WTC11 (cell line): ENCODE results near the gene YAP1. TPM values are rescaled to one million over a fixed set of nuclear protein-coding genes. Genes with fewer than 3 reads are reported as not detected.

Source experiments
- ATAC-seq: fragments of 200-7000 bp; cut with Tn5 transposase; 2 replicates; pipeline ENCODE4 v1.10.0; 2021; ENCODE audit warnings: mild to moderate bottlenecking, moderate library complexity
- CTCF ChIA-PET: fragments of 300-600 bp; sonication (Branson Sonifier 250); formaldehyde crosslinking; loops from one replicate; lab custom pipeline; 2021; ENCODE audit warnings: antibody characterized with exemption; lab: Charles Lee
- POLR2A ChIA-PET: fragments of 350-600 bp; sonication (Branson Sonifier 250); formaldehyde crosslinking; loops from one replicate; lab custom pipeline; 2021; ENCODE audit warnings: antibody characterized with exemption; lab: Charles Lee
- DNase-seq: peaks from one replicate; pipeline ENCODE4 v3.0.0; 2021; ENCODE audit warnings: low spot score
- H3K27ac Mint-ChIP-seq: 2 replicates; pipeline ENCODE4 v1.8.0; 2021; ENCODE audit warnings: mixed read lengths
- H3K27me3 Mint-ChIP-seq: 2 replicates; pipeline ENCODE4 v1.8.0; 2021; ENCODE audit warnings: low read depth, mild to moderate bottlenecking, moderate library complexity, mixed read lengths
- H3K36me3 Mint-ChIP-seq: 2 replicates; pipeline ENCODE4 v1.8.0; 2021; ENCODE audit warnings: mixed read lengths
- H3K4me1 Mint-ChIP-seq: 2 replicates; pipeline ENCODE4 v1.8.0; 2022; ENCODE audit warnings: mixed read lengths
- H3K4me3 Mint-ChIP-seq: 2 replicates; pipeline ENCODE4 v1.8.0; 2021; ENCODE audit warnings: mild to moderate bottlenecking, moderate library complexity, mixed read lengths
- H3K9me3 Mint-ChIP-seq: 2 replicates; pipeline ENCODE4 v1.8.0; 2021; ENCODE audit warnings: mixed read lengths
- CREM ChIP-seq: sonication (generic); formaldehyde crosslinking; IDR thresholded peaks from 2 replicates; pipeline ENCODE4 v1.8.1; 2022; ENCODE audit warnings: mild to moderate bottlenecking, missing genetic modification reagents, moderate library complexity
- FOXK1 ChIP-seq: sonication (generic); formaldehyde crosslinking; IDR thresholded peaks from 2 replicates; pipeline ENCODE4 v1.8.0; 2022; ENCODE audit warnings: mild to moderate bottlenecking, moderate library complexity, missing genetic modification reagents
- FOXP1 ChIP-seq: sonication (generic); formaldehyde crosslinking; IDR thresholded peaks from 2 replicates; pipeline ENCODE4 v1.8.0; 2022; ENCODE audit warnings: missing genetic modification reagents, mild to moderate bottlenecking, moderate library complexity, borderline replicate concordance
- GRHL2 ChIP-seq: fragments of 250-450 bp; sonication (Bioruptor Pico); IDR thresholded peaks from 2 replicates; pipeline ENCODE4 v1.8.0; 2022; ENCODE audit warnings: mild to moderate bottlenecking, moderate library complexity; ENCODE audit not compliant: insufficient replicate concordance, severe bottlenecking
- IRF2 ChIP-seq: sonication (generic); formaldehyde crosslinking; IDR thresholded peaks from 2 replicates; pipeline ENCODE4 v1.8.0; 2022; ENCODE audit warnings: low read depth, missing genetic modification reagents, borderline replicate concordance
- JUN ChIP-seq: sonication (generic); formaldehyde crosslinking; IDR thresholded peaks from 2 replicates; pipeline ENCODE4 v1.8.0; 2023; ENCODE audit warnings: mild to moderate bottlenecking, missing genetic modification reagents
- MXD4 ChIP-seq: fragments of 250-450 bp; sonication (Bioruptor Pico); IDR thresholded peaks from 2 replicates; pipeline ENCODE4 v1.8.0; 2021; ENCODE audit warnings: mild to moderate bottlenecking, moderate library complexity, borderline replicate concordance
- MYBL2 ChIP-seq: sonication (generic); formaldehyde crosslinking; IDR thresholded peaks from 2 replicates; pipeline ENCODE4 v1.8.1; 2023; ENCODE audit warnings: mild to moderate bottlenecking, moderate library complexity, missing genetic modification reagents
- NFATC4 ChIP-seq: fragments of 250-450 bp; sonication (Bioruptor Pico); IDR thresholded peaks from 2 replicates; pipeline ENCODE4 v1.9.0; 2021; ENCODE audit warnings: mild to moderate bottlenecking
- NR2C2 ChIP-seq: sonication (generic); formaldehyde crosslinking; IDR thresholded peaks from 2 replicates; pipeline ENCODE4 v1.8.0; 2022; ENCODE audit warnings: mild to moderate bottlenecking, missing genetic modification reagents
- NR3C1 ChIP-seq: sonication (generic); formaldehyde crosslinking; conservative IDR thresholded peaks from 2 replicates; pipeline ENCODE4 v1.8.1; 2023; ENCODE audit warnings: low read depth, mild to moderate bottlenecking, missing genetic modification reagents
- OVOL2 ChIP-seq: fragments of 250-450 bp; sonication (Bioruptor Pico); IDR thresholded peaks from 2 replicates; pipeline ENCODE4 v1.9.0; 2021; ENCODE audit warnings: mild to moderate bottlenecking, borderline replicate concordance
- SMAD4 ChIP-seq: sonication (generic); formaldehyde crosslinking; IDR thresholded peaks from 2 replicates; pipeline ENCODE4 v1.8.0; 2022; ENCODE audit warnings: mild to moderate bottlenecking, missing genetic modification reagents
- SP1 ChIP-seq: sonication (generic); formaldehyde crosslinking; conservative IDR thresholded peaks from 2 replicates; pipeline ENCODE4 v1.8.1; 2022; ENCODE audit warnings: missing genetic modification reagents
- TEAD1 ChIP-seq: sonication (generic); formaldehyde crosslinking; IDR thresholded peaks from 2 replicates; pipeline ENCODE4 v1.8.0; 2022; ENCODE audit warnings: mild to moderate bottlenecking, missing genetic modification reagents
- ZNF423 ChIP-seq: fragments of 250-450 bp; sonication (Bioruptor Pico); IDR thresholded peaks from 2 replicates; pipeline ENCODE4 v2.1.2; 2022; ENCODE audit warnings: mild to moderate bottlenecking, moderate library complexity
- total RNA-seq: library from RNA; stranded (reverse); gene quantifications from 3 replicates; pipeline ENCODE4 v1.2.3, GENCODE V29; 2021
- TF ChIP-seq, protein P1 (sequence below): sonication (generic); formaldehyde crosslinking; IDR thresholded peaks from 2 replicates; pipeline ENCODE4 v1.8.1; 2022; ENCODE audit warnings: mild to moderate bottlenecking, missing genetic modification reagents, moderate library complexity, borderline replicate concordance
- TF ChIP-seq, protein P2 (sequence below): sonication (generic); formaldehyde crosslinking; conservative IDR thresholded peaks from 2 replicates; pipeline ENCODE4 v1.8.1; 2022; ENCODE audit warnings: mild to moderate bottlenecking, missing genetic modification reagents
- TF ChIP-seq, protein P3 (sequence below): sonication (generic); formaldehyde crosslinking; IDR thresholded peaks from 2 replicates; pipeline ENCODE4 v1.8.1; 2022; ENCODE audit warnings: missing genetic modification reagents, borderline replicate concordance
- TF ChIP-seq, protein P4 (sequence below): fragments of 250-450 bp; sonication (Bioruptor Pico); IDR thresholded peaks from 2 replicates; pipeline ENCODE4 v1.9.0; 2021; ENCODE audit warnings: mild to moderate bottlenecking, borderline replicate concordance

The YAP1 gene
- total RNA-seq, 1 experiment from 2014 or later, result 88.7 TPM

DNA sequence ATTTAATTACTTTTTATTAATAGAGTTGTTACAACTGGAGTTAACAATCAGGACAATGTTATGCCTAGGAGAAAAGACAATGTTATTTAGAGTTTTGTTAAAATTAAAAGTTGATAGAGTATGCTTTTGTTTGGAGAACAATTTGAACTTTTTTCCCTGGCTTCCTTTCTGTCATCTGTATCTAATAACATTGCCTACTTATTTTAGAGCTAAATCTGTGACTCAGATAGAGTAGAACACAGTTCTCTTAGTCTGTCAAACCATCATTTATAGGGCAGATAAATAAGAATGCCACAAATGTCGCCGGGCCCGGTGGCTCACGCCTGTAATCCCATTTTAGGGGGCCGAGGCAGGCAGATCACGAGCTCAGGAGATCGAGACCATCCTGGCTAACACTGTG, 28.9 kb upstream of the YAP1 start:
- Mint-ChIP-seq H3K4me1 (no peaks in the 10 kb centered on the region), H3K27ac (no peak overlapping the region), H3K4me3 (no peak overlapping the region), H3K36me3 (no peaks in the 10 kb centered on the region), H3K27me3 (no peaks in the 10 kb centered on the region), H3K9me3 (no peaks in the 10 kb centered on the region)
- DNase-seq, result no peak
- ChIA-PET CTCF (no interaction called here), POLR2A (no interaction called here)
- no peak for ATAC-seq
- TF ChIP-seq NFATC4 (CRISPR knock-in tag), result no peak
- TF ChIP-seq GRHL2 (CRISPR knock-in tag), result no peak
- TF ChIP-seq, protein P1, sequence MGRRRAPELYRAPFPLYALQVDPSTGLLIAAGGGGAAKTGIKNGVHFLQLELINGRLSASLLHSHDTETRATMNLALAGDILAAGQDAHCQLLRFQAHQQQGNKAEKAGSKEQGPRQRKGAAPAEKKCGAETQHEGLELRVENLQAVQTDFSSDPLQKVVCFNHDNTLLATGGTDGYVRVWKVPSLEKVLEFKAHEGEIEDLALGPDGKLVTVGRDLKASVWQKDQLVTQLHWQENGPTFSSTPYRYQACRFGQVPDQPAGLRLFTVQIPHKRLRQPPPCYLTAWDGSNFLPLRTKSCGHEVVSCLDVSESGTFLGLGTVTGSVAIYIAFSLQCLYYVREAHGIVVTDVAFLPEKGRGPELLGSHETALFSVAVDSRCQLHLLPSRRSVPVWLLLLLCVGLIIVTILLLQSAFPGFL (CRISPR knock-in tag), result no peak
- TF ChIP-seq TEAD1 (CRISPR knock-in tag), result no peak
- TF ChIP-seq CREM, result no peak
- TF ChIP-seq MYBL2 (CRISPR knock-in tag), result no peak
- no peak for TF ChIP-seq NR3C1 (CRISPR knock-in tag)
- TF ChIP-seq, all 79 proteins: peak for 0

DNA sequence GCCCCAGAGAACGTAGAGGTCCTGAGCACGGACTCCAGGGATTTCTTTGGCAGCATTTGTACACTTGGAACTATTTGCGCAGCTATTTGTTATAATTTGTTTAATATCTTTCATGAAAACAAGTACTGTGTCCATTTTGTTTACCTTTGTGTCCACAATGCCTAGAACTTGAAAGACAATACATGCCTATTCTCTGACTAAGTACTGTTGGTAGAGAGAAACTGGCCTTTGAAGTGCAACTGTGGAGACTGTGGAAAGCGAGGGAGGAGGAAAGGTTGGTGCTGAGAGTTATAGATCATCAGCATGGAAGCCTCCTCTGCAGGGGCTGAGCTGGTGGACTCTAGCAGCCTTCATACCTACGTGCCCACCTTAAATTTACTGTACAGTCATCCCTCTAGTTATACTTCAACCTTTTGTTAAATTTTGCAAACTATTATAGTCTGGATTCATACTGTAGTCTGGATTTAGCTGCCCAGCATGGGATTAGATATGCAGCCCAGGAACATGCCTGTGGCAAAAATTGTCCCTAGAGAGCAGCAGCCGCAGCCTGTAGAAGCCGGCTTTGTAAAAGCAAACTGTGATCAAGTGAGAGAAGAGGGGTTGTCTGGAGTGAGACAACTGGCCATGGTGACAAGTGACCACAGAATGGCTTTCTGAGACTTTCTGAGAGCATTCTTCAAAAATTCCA, 24.2 kb upstream of the YAP1 start:
- no peak overlapping the region for H3K4me3 Mint-ChIP-seq
- CTCF ChIA-PET, result interaction anchor here (0.6 to 1.2 kb wide), 3 partner anchors 168 to 722 kb away, joined by 3 to 5 read pairs (median 3); no protein-coding TSS in a partner anchor
- no peaks in the 10 kb centered on the region for H3K27me3 Mint-ChIP-seq
- H3K36me3 Mint-ChIP-seq, result no peaks in the 10 kb centered on the region
- no peak for ATAC-seq
- no peak for TF ChIP-seq SP1 (CRISPR knock-in tag)
- no peak for TF ChIP-seq MXD4
- TF ChIP-seq FOXP1 (CRISPR knock-in tag), result no peak
- no peak for TF ChIP-seq SMAD4 (CRISPR knock-in tag)
- TF ChIP-seq NR2C2, result no peak
- TF ChIP-seq TEAD1 (CRISPR knock-in tag), result no peak
- TF ChIP-seq JUN (CRISPR knock-in tag), result no peak
- TF ChIP-seq, protein P2, sequence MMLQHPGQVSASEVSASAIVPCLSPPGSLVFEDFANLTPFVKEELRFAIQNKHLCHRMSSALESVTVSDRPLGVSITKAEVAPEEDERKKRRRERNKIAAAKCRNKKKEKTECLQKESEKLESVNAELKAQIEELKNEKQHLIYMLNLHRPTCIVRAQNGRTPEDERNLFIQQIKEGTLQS (CRISPR knock-in tag), result no peak
- no peak for TF ChIP-seq OVOL2
- TF ChIP-seq, all 79 proteins: peak for 0
- Mint-ChIP-seq H3K27ac (no peak overlapping the region), H3K9me3 (no peaks in the 10 kb centered on the region), H3K4me1 (no peaks in the 10 kb centered on the region)
- POLR2A ChIA-PET, result interaction anchor here (0.6 kb wide), 1 partner anchor 547 kb away, joined by 3 read pairs; no protein-coding TSS in a partner anchor
- DNase-seq, result no peak

DNA sequence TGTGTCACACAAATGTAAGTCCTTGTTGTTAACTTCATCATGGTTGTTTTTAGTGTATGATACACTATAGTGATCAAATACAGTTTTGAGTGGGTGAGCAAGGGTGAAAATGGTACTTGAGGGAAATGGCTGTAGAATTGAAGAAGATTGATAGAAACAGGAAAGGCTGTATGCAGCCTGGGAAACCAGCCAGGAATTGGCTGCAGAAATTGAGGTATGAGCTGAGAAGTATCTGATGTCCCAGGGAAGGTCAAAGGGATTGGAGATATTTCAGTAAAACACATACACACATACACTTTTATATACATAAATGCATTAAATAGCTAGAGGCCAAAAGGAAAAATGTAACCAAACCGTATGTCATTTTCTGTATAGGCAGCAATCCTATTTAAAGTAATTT, 13.1 kb upstream of the YAP1 start:
- no peak overlapping the region for H3K4me3 Mint-ChIP-seq
- TF ChIP-seq IRF2, result no peak
- TF ChIP-seq, protein P3, sequence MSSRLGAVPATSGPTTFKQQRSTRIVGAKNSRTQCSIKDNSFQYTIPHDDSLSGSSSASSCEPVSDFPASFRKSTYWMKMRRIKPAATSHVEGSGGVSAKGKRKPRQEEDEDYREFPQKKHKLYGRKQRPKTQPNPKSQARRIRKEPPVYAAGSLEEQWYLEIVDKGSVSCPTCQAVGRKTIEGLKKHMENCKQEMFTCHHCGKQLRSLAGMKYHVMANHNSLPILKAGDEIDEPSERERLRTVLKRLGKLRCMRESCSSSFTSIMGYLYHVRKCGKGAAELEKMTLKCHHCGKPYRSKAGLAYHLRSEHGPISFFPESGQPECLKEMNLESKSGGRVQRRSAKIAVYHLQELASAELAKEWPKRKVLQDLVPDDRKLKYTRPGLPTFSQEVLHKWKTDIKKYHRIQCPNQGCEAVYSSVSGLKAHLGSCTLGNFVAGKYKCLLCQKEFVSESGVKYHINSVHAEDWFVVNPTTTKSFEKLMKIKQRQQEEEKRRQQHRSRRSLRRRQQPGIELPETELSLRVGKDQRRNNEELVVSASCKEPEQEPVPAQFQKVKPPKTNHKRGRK, result no peak
- TF ChIP-seq, protein P2 (CRISPR knock-in tag), result no peak
- TF ChIP-seq ZNF423 (CRISPR knock-in tag), result no peak
- TF ChIP-seq FOXK1 (CRISPR knock-in tag), result no peak
- TF ChIP-seq, protein P4, sequence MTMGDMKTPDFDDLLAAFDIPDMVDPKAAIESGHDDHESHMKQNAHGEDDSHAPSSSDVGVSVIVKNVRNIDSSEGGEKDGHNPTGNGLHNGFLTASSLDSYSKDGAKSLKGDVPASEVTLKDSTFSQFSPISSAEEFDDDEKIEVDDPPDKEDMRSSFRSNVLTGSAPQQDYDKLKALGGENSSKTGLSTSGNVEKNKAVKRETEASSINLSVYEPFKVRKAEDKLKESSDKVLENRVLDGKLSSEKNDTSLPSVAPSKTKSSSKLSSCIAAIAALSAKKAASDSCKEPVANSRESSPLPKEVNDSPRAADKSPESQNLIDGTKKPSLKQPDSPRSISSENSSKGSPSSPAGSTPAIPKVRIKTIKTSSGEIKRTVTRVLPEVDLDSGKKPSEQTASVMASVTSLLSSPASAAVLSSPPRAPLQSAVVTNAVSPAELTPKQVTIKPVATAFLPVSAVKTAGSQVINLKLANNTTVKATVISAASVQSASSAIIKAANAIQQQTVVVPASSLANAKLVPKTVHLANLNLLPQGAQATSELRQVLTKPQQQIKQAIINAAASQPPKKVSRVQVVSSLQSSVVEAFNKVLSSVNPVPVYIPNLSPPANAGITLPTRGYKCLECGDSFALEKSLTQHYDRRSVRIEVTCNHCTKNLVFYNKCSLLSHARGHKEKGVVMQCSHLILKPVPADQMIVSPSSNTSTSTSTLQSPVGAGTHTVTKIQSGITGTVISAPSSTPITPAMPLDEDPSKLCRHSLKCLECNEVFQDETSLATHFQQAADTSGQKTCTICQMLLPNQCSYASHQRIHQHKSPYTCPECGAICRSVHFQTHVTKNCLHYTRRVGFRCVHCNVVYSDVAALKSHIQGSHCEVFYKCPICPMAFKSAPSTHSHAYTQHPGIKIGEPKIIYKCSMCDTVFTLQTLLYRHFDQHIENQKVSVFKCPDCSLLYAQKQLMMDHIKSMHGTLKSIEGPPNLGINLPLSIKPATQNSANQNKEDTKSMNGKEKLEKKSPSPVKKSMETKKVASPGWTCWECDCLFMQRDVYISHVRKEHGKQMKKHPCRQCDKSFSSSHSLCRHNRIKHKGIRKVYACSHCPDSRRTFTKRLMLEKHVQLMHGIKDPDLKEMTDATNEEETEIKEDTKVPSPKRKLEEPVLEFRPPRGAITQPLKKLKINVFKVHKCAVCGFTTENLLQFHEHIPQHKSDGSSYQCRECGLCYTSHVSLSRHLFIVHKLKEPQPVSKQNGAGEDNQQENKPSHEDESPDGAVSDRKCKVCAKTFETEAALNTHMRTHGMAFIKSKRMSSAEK (CRISPR knock-in tag), result no peak
- H3K4me1 Mint-ChIP-seq, result no peaks in the 10 kb centered on the region
- no peak for ATAC-seq
- CTCF ChIA-PET, result interaction anchor here (1.1 kb wide), 1 partner anchor 90 kb away, joined by 3 read pairs; no protein-coding TSS in a partner anchor
- no peaks in the 10 kb centered on the region for H3K36me3 Mint-ChIP-seq
- H3K27me3 Mint-ChIP-seq, result no peaks in the 10 kb centered on the region
- no peak for DNase-seq
- POLR2A ChIA-PET, result no interaction called here
- H3K9me3 Mint-ChIP-seq, result no peaks in the 10 kb centered on the region
- H3K27ac Mint-ChIP-seq, result no peak overlapping the region
